Coronary artery (tissue), 2 donors: ENCODE data around the gene SLAIN1.
"Not testable (repeated sequence)": the region's sequence is repeated elsewhere in the genome, so short reads cannot be mapped to it uniquely, and the experiment has no call there.

Experiments used
- DNase-seq: peaks from one replicate; pipeline ENCODE4 v3.0.0-alpha.2; 2017; ENCODE audit warnings: low spot score
- H3K27ac ChIP-seq, 2 donors: fragments of 200-600 bp; sonication (generic); one replicate each; pipeline ENCODE4 v1.5.1; 2016 to 2019
- H3K4me3 ChIP-seq: fragments of 200-600 bp; sonication (generic); 2 replicates; pipeline ENCODE4 v1.5.1; 2016; ENCODE audit warnings: mild to moderate bottlenecking, moderate library complexity
- TF ChIP-seq, protein P1 (sequence below): fragments of 200-600 bp; sonication (generic); IDR thresholded peaks from one replicate; pipeline ENCODE4 v1.5.1; 2019; ENCODE audit warnings: antibody characterized with exemption

Gene SLAIN1

DNA sequence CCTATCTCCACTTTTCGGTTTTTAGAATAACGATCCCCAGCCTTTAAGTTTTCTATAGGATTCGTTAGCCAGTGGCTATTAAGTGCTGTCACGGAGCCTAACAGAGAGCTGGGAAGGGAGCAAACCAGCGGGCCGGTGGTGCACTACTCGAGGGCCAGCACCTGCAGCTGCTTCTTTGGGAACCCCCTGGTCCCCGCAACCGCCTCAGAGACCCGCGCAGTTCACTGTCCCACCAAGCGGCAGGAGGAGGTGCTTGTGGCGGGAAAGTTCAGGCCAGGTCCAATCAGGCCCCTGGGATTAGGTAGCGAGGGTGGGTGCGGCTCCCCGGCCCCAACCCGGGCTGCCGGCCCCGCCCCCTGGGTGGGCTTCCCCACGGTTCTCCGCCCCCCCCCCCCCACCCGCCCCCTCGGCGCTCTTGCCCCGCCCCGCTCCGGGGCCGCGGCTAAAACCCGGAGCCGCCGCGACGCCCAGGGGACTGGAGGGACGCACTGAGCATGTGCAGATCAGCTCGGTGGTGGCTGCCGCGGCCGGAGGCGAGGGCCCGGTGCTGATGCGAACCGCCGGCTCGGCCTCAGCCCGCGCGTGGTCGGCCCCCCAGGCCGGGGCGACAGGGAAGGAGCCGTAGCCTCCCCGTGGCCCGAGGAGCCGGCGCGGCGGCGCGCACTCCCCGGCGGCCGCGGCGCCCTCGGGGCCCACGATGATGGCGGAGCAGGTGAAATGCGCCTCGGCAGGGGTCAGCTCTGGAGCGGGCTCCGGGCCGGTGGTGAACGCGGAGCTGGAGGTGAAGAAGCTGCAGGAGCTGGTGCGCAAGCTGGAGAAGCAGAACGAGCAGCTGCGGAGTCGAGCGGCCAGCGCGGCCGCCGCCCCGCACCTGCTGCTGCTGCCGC lies at the start of gene SLAIN1:
Gene SLAIN1, plus strand, starts transcription at position 471 of the 887 bp plus-strand sequence. Its CDS starts 227 bp downstream, at position 698.
- TF ChIP-seq, protein P1, sequence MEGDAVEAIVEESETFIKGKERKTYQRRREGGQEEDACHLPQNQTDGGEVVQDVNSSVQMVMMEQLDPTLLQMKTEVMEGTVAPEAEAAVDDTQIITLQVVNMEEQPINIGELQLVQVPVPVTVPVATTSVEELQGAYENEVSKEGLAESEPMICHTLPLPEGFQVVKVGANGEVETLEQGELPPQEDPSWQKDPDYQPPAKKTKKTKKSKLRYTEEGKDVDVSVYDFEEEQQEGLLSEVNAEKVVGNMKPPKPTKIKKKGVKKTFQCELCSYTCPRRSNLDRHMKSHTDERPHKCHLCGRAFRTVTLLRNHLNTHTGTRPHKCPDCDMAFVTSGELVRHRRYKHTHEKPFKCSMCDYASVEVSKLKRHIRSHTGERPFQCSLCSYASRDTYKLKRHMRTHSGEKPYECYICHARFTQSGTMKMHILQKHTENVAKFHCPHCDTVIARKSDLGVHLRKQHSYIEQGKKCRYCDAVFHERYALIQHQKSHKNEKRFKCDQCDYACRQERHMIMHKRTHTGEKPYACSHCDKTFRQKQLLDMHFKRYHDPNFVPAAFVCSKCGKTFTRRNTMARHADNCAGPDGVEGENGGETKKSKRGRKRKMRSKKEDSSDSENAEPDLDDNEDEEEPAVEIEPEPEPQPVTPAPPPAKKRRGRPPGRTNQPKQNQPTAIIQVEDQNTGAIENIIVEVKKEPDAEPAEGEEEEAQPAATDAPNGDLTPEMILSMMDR: no peak
- Histone ChIP-seq H3K4me3 (peak within 1 kb of the TSS; percentile 75), H3K27ac (peak within 1 kb of the TSS; percentile 71 to 78)
- peak; percentile 87 for DNase-seq

- no peak for DNase-seq
- Histone ChIP-seq H3K27ac (no peak overlapping the region), H3K4me3 (no peak overlapping the region)
- TF ChIP-seq, protein P1: no peak
These were observed 47.1 kb upstream of the SLAIN1 start for GRCh38 chr13:77650409-77650808.

DNA sequence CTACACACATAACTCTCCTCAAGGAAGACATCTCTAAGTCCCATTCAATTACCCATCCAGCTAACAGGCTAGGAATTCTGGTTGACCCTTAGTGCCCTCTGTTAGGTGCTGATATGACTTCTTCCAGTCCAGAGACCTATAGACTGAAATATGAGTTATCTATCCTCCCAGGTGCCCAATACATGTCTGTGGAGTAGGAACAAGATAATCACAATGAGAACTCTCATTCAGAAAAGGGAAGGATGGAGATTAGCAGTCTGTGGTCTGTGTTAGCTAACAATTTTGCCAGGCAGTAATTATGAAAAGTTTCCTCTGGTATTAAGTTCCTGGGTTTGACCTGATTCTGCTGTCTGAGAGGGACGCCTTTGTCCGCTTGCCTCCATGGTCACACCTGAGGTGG lies 44.2 kb upstream of the SLAIN1 start:
- TF ChIP-seq, protein P1: no peak
- no peak for DNase-seq
- no peak overlapping the region for H3K4me3 ChIP-seq
- no peak overlapping the region for H3K27ac ChIP-seq

GRCh38 chr13:77660016-77660415 lies 37.5 kb upstream of the SLAIN1 start:
- not testable (repeated sequence) for DNase-seq, H3K4me3 ChIP-seq, H3K27ac ChIP-seq

GRCh38 chr13:77660841-77661250 lies 36.6 kb upstream of the SLAIN1 start:
- Histone ChIP-seq H3K4me3 (no peak overlapping the region), H3K27ac (no peak overlapping the region)
- DNase-seq: no peak
- TF ChIP-seq, protein P1: no peak

- not testable (repeated sequence) for H3K27ac ChIP-seq, H3K4me3 ChIP-seq, DNase-seq
These were observed 35.2 kb upstream of the SLAIN1 start for GRCh38 chr13:77662301-77662700.

GRCh38 chr13:77662831-77663230 lies 34.7 kb upstream of the SLAIN1 start:
- DNase-seq, H3K4me3 ChIP-seq, H3K27ac ChIP-seq: not testable (repeated sequence)

DNA sequence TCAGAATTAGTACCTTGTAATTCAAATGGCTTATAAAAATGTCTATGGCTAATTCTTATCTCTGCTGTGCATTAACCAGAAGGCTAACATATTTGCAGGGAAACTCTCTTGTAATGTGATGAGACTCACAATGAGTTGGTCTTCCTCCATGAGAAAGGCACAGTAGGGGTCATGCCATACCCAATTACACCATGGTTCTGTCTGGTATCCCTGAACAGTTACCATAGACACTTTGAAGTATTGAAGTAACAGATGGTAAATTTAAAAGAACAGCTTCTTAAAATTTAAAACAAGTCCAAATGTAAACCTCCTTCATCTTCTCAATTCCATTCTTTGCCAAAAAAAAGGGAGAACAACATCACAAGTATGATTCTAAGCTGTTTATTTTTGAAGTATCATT lies 22.6 kb upstream of the SLAIN1 start:
- no peak for DNase-seq
- no peak overlapping the region for H3K27ac ChIP-seq
- TF ChIP-seq, protein P1: no peak
- no peak overlapping the region for H3K4me3 ChIP-seq
